Measurements from ENCODE around the gene LRGUK. TPM values are rescaled to one million over a fixed set of nuclear protein-coding genes. Genes with fewer than 3 reads are reported as not detected.

Gene LRGUK
- total and polyA plus RNA-seq, 2 donors (not counting 3 experiments of a cell fraction or from before 2014, with no cell fraction given), result 0.10 to 0.11 TPM

- Histone ChIP-seq H3K27me3 (ENCODE audit: control insufficient read depth in 2 of 2, insufficient read depth in 2 of 2, low read length in 2 of 2) (no peaks in the 10 kb centered on the region), H3K9me3 (replicated peaks; ENCODE audit: control insufficient read depth, insufficient read depth, low read length) (no peaks in the 10 kb centered on the region), H4K20me1 (replicated peaks; ENCODE audit: control insufficient read depth, extremely low read depth, insufficient read depth, low read length) (no peaks in the 10 kb centered on the region), H3K9me1 (replicated peaks; ENCODE audit: control insufficient read depth, extremely low read depth, insufficient read depth, low read length) (no peaks in the 10 kb centered on the region), H3K9ac (replicated peaks; ENCODE audit: extremely low read depth, insufficient read depth, low read length) (no peak overlapping the region), H3K79me2 (ENCODE audit: control insufficient read depth, insufficient read depth, low read length) (no peaks in the 10 kb centered on the region), H3K27ac (ENCODE audit: insufficient read depth, low read depth, low read length) (no peak overlapping the region), H2AFZ (ENCODE audit: low read depth, low read length) (no peak overlapping the region), H3K4me3 (replicated peaks in 1 of 3; ENCODE audit: insufficient read depth in 1 of 3, low read depth in 1 of 3, low read length in 3 of 3) (no peak overlapping the region), H3K36me3 (ENCODE audit: control insufficient read depth in 2 of 2, extremely low read depth in 1 of 2, insufficient read depth in 2 of 2, low read length in 2 of 2) (no peaks in the 10 kb centered on the region), H3K4me2 (ENCODE audit: insufficient read depth, low read length) (no peak overlapping the region), H3K4me1 (ENCODE audit: control insufficient read depth, extremely low read depth, insufficient read depth, low read length) (no peaks in the 10 kb centered on the region)
- intact Hi-C loops (cut with micrococcal nuclease) (no loop called here), dilution Hi-C loops (cut with MboI; ENCODE audit: extremely low pct_ligation_motif_present, low sequenced_read_pairs) (no loop called here)
- BruUV-seq (replicated peaks), result no TSS peak
- FAIRE-seq, result no peak
- DNase-seq (ENCODE audit: low read depth, low spot score), result no peak
- CTCF ChIA-PET, result no interaction called here
- POLR2A ChIA-PET, result no interaction called here
- TF ChIP-seq JUN (IDR thresholded peaks at IDR 0.05; ENCODE audit: borderline replicate concordance, insufficient read depth, insufficient read length, low read depth) (no peak), CTCF (IDR thresholded peaks at IDR 0.05; ENCODE audit: extremely low read depth in 1 of 2, insufficient read depth in 1 of 2, low read depth in 1 of 2, low read length in 2 of 2) (no peak), POLR2A (IDR thresholded peaks at IDR 0.05; ENCODE audit: low read depth, low read length) (no peak), MAX (IDR thresholded peaks at IDR 0.05; ENCODE audit: insufficient read depth, insufficient read length) (no peak), MYC (IDR thresholded peaks at IDR 0.05; ENCODE audit: low read depth, low read length) (no peak), POLR2AphosphoS5 (IDR thresholded peaks at IDR 0.05; ENCODE audit: insufficient read depth, low read depth, low read length) (no peak), EZH2 (IDR thresholded peaks at IDR 0.05; ENCODE audit: borderline replicate concordance, low read depth, low read length, severe bottlenecking) (no peak), GATA2 (IDR thresholded peaks at IDR 0.05; ENCODE audit: insufficient read depth, insufficient read length, low read depth, low read length) (no peak), FOS (IDR thresholded peaks at IDR 0.05; ENCODE audit: borderline replicate concordance, insufficient read depth, low read length) (no peak)
Measured at GRCh38 chr7:134104166-134104565, 23.0 kb upstream of the LRGUK start.
